ENCODE measurements around the gene ADORA3. TPM values are rescaled to one million over a fixed set of nuclear protein-coding genes. Genes with fewer than 3 reads are reported as not detected.

ADORA3 gene
- total RNA-seq, 1 experiment from 2014 or later: 0.15 TPM

DNA sequence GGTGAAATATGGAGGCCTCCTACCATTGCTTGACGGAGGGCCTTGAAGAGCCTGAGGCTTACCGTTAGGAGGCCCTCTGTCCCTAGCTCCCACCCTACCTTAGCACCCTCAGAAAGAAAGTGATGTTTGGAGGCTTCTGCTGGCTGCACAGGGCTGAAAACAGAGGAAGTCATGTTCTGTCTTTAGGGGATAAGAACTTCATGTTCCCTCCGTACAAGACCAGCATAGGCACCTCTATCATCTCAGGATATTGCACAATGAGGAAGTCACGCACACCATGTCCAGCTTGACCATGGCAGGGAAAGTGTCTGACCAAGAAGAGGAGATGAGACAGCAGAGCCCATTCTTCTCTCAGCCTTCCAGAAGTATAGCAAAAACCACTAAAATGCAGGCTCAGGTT is 13.8 kb downstream of the ADORA3 start:
- Mint-ChIP-seq H3K4me1 (peaks cover 6% of the 10 kb centered on the region), H3K9me3 (peaks cover 15% of the 10 kb centered on the region), H3K4me3 (no peak overlapping the region), H3K36me3 (no peaks in the 10 kb centered on the region), H3K27ac (no peak overlapping the region), H3K27me3 (ENCODE audit: low read depth) (no peaks in the 10 kb centered on the region; the same call in 1 of the 2 replicates)
- POLR2A ChIA-PET: no interaction called here
- no peak for DNase-seq (ENCODE audit: low spot score)
- TF ChIP-seq NFYB (CRISPR knock-in tag; conservative IDR thresholded peaks at IDR 0.05; ENCODE audit: low read depth): no peak
- TF ChIP-seq, protein P1, sequence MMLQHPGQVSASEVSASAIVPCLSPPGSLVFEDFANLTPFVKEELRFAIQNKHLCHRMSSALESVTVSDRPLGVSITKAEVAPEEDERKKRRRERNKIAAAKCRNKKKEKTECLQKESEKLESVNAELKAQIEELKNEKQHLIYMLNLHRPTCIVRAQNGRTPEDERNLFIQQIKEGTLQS (CRISPR knock-in tag; conservative IDR thresholded peaks at IDR 0.05): no peak
- no peak for ATAC-seq
- CTCF ChIA-PET: interaction anchor here (1.5 kb wide), 2 partner anchors 8 to 18 kb away, joined by 9 to 14 read pairs; no protein-coding TSS in a partner anchor

GRCh38 chr1:111488669-111489068 is 14.8 kb downstream of the ADORA3 start:
- no peaks in the 10 kb centered on the region for H3K27me3 Mint-ChIP-seq (ENCODE audit: low read depth)
- peaks cover 6% of the 10 kb centered on the region for H3K4me1 Mint-ChIP-seq
- TF ChIP-seq NFYB (CRISPR knock-in tag; conservative IDR thresholded peaks at IDR 0.05; ENCODE audit: low read depth): no peak
- no peak for TF ChIP-seq HMGA2 (CRISPR knock-in tag; IDR thresholded peaks at IDR 0.05)
- TF ChIP-seq SP1 (CRISPR knock-in tag; conservative IDR thresholded peaks at IDR 0.05): no peak
- TF ChIP-seq ATF2 (CRISPR knock-in tag; IDR thresholded peaks at IDR 0.05; ENCODE audit: borderline replicate concordance, low read depth): no peak
- TF ChIP-seq NR3C1 (CRISPR knock-in tag; conservative IDR thresholded peaks at IDR 0.05; ENCODE audit: low read depth): no peak
- no peak for TF ChIP-seq HMGXB4 (CRISPR knock-in tag; IDR thresholded peaks at IDR 0.05)
- TF ChIP-seq ESRRA (CRISPR knock-in tag; IDR thresholded peaks at IDR 0.05; ENCODE audit: borderline replicate concordance): no peak
- TF ChIP-seq EMX1 (CRISPR knock-in tag; IDR thresholded peaks at IDR 0.05): no peak
- TF ChIP-seq, protein P2, sequence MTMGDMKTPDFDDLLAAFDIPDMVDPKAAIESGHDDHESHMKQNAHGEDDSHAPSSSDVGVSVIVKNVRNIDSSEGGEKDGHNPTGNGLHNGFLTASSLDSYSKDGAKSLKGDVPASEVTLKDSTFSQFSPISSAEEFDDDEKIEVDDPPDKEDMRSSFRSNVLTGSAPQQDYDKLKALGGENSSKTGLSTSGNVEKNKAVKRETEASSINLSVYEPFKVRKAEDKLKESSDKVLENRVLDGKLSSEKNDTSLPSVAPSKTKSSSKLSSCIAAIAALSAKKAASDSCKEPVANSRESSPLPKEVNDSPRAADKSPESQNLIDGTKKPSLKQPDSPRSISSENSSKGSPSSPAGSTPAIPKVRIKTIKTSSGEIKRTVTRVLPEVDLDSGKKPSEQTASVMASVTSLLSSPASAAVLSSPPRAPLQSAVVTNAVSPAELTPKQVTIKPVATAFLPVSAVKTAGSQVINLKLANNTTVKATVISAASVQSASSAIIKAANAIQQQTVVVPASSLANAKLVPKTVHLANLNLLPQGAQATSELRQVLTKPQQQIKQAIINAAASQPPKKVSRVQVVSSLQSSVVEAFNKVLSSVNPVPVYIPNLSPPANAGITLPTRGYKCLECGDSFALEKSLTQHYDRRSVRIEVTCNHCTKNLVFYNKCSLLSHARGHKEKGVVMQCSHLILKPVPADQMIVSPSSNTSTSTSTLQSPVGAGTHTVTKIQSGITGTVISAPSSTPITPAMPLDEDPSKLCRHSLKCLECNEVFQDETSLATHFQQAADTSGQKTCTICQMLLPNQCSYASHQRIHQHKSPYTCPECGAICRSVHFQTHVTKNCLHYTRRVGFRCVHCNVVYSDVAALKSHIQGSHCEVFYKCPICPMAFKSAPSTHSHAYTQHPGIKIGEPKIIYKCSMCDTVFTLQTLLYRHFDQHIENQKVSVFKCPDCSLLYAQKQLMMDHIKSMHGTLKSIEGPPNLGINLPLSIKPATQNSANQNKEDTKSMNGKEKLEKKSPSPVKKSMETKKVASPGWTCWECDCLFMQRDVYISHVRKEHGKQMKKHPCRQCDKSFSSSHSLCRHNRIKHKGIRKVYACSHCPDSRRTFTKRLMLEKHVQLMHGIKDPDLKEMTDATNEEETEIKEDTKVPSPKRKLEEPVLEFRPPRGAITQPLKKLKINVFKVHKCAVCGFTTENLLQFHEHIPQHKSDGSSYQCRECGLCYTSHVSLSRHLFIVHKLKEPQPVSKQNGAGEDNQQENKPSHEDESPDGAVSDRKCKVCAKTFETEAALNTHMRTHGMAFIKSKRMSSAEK (CRISPR knock-in tag; IDR thresholded peaks at IDR 0.05; ENCODE audit: borderline replicate concordance): no peak
- TF ChIP-seq NR1H2 (CRISPR knock-in tag; IDR thresholded peaks at IDR 0.05): no peak
- TF ChIP-seq, protein P3, sequence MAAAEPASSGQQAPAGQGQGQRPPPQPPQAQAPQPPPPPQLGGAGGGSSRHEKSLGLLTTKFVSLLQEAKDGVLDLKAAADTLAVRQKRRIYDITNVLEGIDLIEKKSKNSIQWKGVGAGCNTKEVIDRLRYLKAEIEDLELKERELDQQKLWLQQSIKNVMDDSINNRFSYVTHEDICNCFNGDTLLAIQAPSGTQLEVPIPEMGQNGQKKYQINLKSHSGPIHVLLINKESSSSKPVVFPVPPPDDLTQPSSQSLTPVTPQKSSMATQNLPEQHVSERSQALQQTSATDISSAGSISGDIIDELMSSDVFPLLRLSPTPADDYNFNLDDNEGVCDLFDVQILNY (CRISPR knock-in tag; IDR thresholded peaks at IDR 0.05): no peak
- TF ChIP-seq NR2C2 (CRISPR knock-in tag; IDR thresholded peaks at IDR 0.05): no peak
- TF ChIP-seq MXD4 (CRISPR knock-in tag; IDR thresholded peaks at IDR 0.05; ENCODE audit: borderline replicate concordance): no peak
- TF ChIP-seq ZNF512 (CRISPR knock-in tag; IDR thresholded peaks at IDR 0.05; ENCODE audit: borderline replicate concordance): no peak
- no peak for TF ChIP-seq CREM (CRISPR knock-in tag; IDR thresholded peaks at IDR 0.05)
- no peak for TF ChIP-seq GRHL2 (CRISPR knock-in tag; IDR thresholded peaks at IDR 0.05; ENCODE audit: insufficient replicate concordance, severe bottlenecking)
- TF ChIP-seq, protein P4, sequence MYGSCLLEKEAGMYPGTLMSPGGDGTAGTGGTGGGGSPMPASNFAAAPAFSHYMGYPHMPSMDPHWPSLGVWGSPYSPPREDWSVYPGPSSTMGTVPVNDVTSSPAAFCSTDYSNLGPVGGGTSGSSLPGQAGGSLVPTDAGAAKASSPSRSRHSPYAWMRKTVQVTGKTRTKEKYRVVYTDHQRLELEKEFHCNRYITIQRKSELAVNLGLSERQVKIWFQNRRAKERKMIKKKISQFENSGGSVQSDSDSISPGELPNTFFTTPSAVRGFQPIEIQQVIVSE (CRISPR knock-in tag; IDR thresholded peaks at IDR 0.05; ENCODE audit: borderline replicate concordance): no peak
- TF ChIP-seq ETV6 (CRISPR knock-in tag; IDR thresholded peaks at IDR 0.05): no peak
- TF ChIP-seq TEAD1 (CRISPR knock-in tag; IDR thresholded peaks at IDR 0.05): no peak
- no peak for TF ChIP-seq PRRX2 (CRISPR knock-in tag; IDR thresholded peaks at IDR 0.05)
- H3K36me3 Mint-ChIP-seq: no peaks in the 10 kb centered on the region
- H3K4me3 Mint-ChIP-seq: no peak overlapping the region
- ATAC-seq (no peak), DNase-seq (ENCODE audit: low spot score) (no peak)
- CTCF ChIA-PET: interaction anchor here (1.2 to 1.6 kb wide), 2 partner anchors 18 to 27 kb away, joined by 4 to 5 read pairs; no protein-coding TSS in a partner anchor
- H3K27ac Mint-ChIP-seq: no peak overlapping the region
- H3K9me3 Mint-ChIP-seq: peaks cover 9% of the 10 kb centered on the region
- POLR2A ChIA-PET: no interaction called here
